Uterus (tissue), 2 donors: ENCODE results near the gene AGBL1.

Source experiments
- CTCF ChIP-seq, 4 experiments: fragments of 200-600 bp in 2 of 4; fragments of 450-650 bp in 2 of 4; sonication (generic) in 2 of 4; IDR thresholded peaks; one replicate each; pipeline ENCODE4 v1.5.1; 2016 to 2019; ENCODE audit warnings: antibody characterized with exemption in 4 of 4, mild to moderate bottlenecking in 2 of 4, moderate library complexity in 1 of 4
- POLR2A ChIP-seq, 2 donors: fragments of 450-650 bp; IDR thresholded peaks; one replicate each; pipeline ENCODE4 v1.6.1; 2016; ENCODE audit warnings: antibody characterized with exemption in 2 of 2, mild to moderate bottlenecking in 1 of 2, moderate library complexity in 1 of 2

GRCh38 chr15:86630946-86631345, 551.3 kb downstream of the AGBL1 start:
- TF ChIP-seq CTCF (IDR thresholded peaks at IDR 0.05) (no peak), POLR2A (IDR thresholded peaks at IDR 0.05) (no peak)
